Keratinocyte (primary cell): Measurements from ENCODE around the gene OVOL2.

Source experiments
- EZH2 ChIP-seq: IDR thresholded peaks from one replicate; pipeline ENCODE4 v1.6.1; 2012; ENCODE audit warnings: inconsistent platforms, mild to moderate bottlenecking, low read length, moderate library complexity
- TF ChIP-seq, protein P1 (sequence below), 3 experiments: IDR thresholded peaks in 1 of 3; conservative IDR thresholded peaks in 1 of 3; optimal IDR thresholded peaks in 1 of 3; 2 replicates in 2 of 3; 3 replicates in 1 of 3; pipeline versions ENCODE3 to v1.5.1; 2011; ENCODE audit warnings: low read length in 3 of 3, mild to moderate bottlenecking in 3 of 3, moderate library complexity in 2 of 3, control low read depth in 1 of 3, inconsistent platforms in 1 of 3; ENCODE audit not compliant: insufficient read depth in 2 of 3; ENCODE audit errors: extremely low read depth in 1 of 3

GRCh38 chr20:18006684-18007083 lies 51.0 kb downstream of the OVOL2 start:
- TF ChIP-seq, protein P1, sequence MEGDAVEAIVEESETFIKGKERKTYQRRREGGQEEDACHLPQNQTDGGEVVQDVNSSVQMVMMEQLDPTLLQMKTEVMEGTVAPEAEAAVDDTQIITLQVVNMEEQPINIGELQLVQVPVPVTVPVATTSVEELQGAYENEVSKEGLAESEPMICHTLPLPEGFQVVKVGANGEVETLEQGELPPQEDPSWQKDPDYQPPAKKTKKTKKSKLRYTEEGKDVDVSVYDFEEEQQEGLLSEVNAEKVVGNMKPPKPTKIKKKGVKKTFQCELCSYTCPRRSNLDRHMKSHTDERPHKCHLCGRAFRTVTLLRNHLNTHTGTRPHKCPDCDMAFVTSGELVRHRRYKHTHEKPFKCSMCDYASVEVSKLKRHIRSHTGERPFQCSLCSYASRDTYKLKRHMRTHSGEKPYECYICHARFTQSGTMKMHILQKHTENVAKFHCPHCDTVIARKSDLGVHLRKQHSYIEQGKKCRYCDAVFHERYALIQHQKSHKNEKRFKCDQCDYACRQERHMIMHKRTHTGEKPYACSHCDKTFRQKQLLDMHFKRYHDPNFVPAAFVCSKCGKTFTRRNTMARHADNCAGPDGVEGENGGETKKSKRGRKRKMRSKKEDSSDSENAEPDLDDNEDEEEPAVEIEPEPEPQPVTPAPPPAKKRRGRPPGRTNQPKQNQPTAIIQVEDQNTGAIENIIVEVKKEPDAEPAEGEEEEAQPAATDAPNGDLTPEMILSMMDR (optimal IDR thresholded peaks at IDR 0.05 in 1 of 3, IDR thresholded peaks at IDR 0.05 in 1 of 3, conservative IDR thresholded peaks at IDR 0.05 in 1 of 3; ENCODE audit: extremely low read depth in 1 of 3, insufficient read depth in 2 of 3, low read length in 3 of 3): no peak
- no peak for TF ChIP-seq EZH2
